ENCODE results near the gene UPK1B. TPM values are rescaled to one million over a fixed set of nuclear protein-coding genes. Genes with fewer than 3 reads are reported as not detected.

The UPK1B gene
- total and polyA plus RNA-seq, 3 donors from 2014 or later: 0.50 to 2.2 (median 0.79) TPM

DNA sequence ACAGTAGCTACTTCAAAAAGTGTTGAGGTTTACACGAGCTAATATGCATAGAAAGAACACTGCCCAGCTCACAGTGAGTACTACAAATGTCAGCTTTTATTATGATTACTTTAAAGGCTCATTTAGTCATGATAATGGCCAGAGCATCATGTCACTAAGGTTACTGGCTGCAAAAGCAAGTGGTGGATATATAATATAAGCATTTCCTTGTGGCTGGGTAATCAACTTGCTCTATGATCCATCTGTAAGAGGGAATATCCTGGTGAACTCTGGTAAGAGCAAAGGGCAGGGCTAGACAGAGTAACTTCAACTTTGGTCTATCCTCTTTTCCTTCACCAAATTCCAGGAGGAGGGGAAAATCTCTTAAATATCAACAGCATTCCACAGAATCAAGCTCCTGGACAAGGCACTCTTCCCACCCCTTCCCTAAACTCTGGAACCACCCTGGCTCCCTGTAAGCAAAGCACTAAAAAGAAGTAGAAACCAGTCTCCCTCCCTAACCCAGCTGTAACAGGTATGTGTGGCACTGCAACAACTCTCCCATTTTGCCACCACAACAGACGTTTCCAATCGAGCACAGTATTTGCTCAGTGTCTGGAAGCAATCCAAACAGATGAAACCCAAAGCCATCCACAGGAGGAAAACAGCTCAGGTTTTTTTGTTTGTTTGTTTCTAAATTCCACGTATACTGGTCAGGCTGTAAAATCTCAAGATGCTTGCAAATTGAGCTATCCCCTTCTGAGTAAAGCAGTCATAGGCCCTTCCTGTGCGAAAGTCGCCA, 53.9 kb downstream of the UPK1B start:
- Histone ChIP-seq H3K4me1 (no peaks in the 10 kb centered on the region), H3K36me3 (ENCODE audit: low read depth, missing control alignments) (no peaks in the 10 kb centered on the region), H3K27me3 (no peaks in the 10 kb centered on the region), H3K9me3 (no peaks in the 10 kb centered on the region), H3K4me3 (no peak overlapping the region), H3K27ac (no peak overlapping the region)
- WGBS, 2 donors: 74 to 77% methylated on average over 6 of the region's 6 CpGs
- intact Hi-C loops (cut with DNase I; ENCODE audit: low total_unique reads): no loop called here
- DNase-seq: no peak
- TF ChIP-seq, protein P1, sequence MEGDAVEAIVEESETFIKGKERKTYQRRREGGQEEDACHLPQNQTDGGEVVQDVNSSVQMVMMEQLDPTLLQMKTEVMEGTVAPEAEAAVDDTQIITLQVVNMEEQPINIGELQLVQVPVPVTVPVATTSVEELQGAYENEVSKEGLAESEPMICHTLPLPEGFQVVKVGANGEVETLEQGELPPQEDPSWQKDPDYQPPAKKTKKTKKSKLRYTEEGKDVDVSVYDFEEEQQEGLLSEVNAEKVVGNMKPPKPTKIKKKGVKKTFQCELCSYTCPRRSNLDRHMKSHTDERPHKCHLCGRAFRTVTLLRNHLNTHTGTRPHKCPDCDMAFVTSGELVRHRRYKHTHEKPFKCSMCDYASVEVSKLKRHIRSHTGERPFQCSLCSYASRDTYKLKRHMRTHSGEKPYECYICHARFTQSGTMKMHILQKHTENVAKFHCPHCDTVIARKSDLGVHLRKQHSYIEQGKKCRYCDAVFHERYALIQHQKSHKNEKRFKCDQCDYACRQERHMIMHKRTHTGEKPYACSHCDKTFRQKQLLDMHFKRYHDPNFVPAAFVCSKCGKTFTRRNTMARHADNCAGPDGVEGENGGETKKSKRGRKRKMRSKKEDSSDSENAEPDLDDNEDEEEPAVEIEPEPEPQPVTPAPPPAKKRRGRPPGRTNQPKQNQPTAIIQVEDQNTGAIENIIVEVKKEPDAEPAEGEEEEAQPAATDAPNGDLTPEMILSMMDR (IDR thresholded peaks at IDR 0.05): no peak
- TF ChIP-seq POLR2A (IDR thresholded peaks at IDR 0.05): no peak

DNA sequence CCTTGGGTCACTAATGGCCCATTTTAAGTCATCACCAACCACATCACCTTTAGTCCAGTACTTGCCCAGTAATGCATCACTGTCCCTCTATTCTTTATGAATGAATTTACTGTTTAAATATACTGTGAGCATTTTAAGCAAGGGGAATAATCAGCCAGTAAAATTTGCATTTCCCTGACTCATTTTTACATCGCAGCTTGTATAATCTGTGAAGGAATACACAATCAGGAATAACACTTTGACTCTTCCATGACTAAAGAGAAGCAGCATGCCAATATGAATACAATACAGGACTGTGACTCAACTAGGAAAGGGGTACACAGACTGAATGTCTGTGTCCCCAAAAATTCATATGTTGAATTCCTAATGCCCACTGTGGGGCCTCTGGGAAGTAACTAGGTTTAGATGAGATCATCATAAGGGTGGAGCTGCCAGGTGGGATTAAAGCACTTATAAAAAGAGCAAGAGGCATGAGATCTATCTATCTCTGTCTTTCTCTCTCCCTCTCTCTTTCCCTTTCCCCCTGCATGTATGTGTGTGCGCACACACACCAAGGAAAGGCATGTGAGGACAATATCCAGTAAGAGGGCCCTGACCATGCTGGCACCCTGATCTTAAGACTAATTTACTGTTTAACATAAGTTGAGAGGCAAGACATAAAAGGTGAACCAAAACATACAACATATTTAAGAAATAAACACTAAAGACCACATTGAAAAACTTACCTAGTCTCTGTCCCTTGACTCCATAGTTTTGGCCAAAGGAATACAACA, 55.2 kb downstream of the UPK1B start:
- H3K9me3 ChIP-seq: no peaks in the 10 kb centered on the region
- intact Hi-C loops (cut with DNase I; ENCODE audit: low total_unique reads): no loop called here
- no peak overlapping the region for H3K27ac ChIP-seq
- H3K4me1 ChIP-seq: no peaks in the 10 kb centered on the region
- H3K27me3 ChIP-seq: no peaks in the 10 kb centered on the region
- no peak for DNase-seq
- no peaks in the 10 kb centered on the region for H3K36me3 ChIP-seq (ENCODE audit: low read depth, missing control alignments)
- no peak overlapping the region for H3K4me3 ChIP-seq
- TF ChIP-seq, protein P1 (IDR thresholded peaks at IDR 0.05): no peak
- no peak for TF ChIP-seq POLR2A (IDR thresholded peaks at IDR 0.05)
- 99 to 100% methylated on average over 2 of the region's 2 CpGs for WGBS, 2 donors

DNA sequence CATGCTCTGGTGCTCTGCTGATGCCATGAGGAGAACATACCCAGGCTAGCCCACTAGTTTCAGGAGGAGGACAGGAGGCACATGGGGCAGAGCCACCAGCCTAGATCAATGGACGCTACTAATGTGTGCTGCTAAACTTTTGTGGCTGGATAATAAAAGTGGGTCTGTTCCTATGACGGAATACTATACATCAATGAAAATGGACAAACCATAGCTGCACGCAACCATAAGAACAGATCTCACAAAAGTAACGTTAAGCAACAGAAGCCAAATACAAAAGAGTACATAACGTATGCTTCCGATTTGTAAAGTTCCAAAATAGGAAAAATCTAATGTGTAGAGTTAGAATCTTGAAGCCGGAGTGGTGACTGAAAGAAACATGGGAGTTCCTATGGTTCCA, 55.8 kb downstream of the UPK1B start:
- Histone ChIP-seq H3K4me1 (no peaks in the 10 kb centered on the region), H3K36me3 (ENCODE audit: low read depth, missing control alignments) (no peaks in the 10 kb centered on the region), H3K27me3 (no peaks in the 10 kb centered on the region), H3K27ac (no peak overlapping the region), H3K9me3 (no peaks in the 10 kb centered on the region), H3K4me3 (no peak overlapping the region)
- no peak for DNase-seq
- WGBS, 2 donors: 86 to 95% methylated on average over 7 of the region's 7 CpGs
- intact Hi-C loops (cut with DNase I; ENCODE audit: low total_unique reads): no loop called here
- no peak for TF ChIP-seq POLR2A (IDR thresholded peaks at IDR 0.05)
- TF ChIP-seq, protein P1 (IDR thresholded peaks at IDR 0.05): no peak

DNA sequence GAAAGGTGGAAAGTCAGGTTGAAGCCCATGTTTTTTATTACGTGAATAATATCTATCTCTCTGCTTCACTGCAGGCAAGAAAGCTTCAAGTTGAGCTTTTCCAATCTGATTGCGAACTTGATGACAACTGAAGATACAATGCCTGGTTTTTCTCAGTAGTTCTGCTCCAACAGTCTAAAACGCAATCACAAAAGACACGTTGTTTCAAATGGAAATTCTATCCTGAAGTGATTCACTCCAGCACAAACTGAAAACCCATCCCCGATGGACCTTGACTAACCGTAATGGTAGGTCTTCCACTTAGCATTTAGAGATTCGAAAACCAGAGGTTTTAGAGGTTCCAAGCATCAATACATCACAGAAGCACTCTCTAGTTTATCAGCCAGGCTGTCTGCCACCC, 56.7 kb downstream of the UPK1B start:
- Histone ChIP-seq H3K27me3 (no peaks in the 10 kb centered on the region), H3K27ac (no peak overlapping the region), H3K4me1 (no peaks in the 10 kb centered on the region), H3K4me3 (no peak overlapping the region), H3K9me3 (no peaks in the 10 kb centered on the region), H3K36me3 (ENCODE audit: low read depth, missing control alignments) (no peaks in the 10 kb centered on the region)
- no peak for DNase-seq
- intact Hi-C loops (cut with DNase I; ENCODE audit: low total_unique reads): no loop called here
- TF ChIP-seq, protein P1 (IDR thresholded peaks at IDR 0.05): no peak
- TF ChIP-seq POLR2A (IDR thresholded peaks at IDR 0.05): no peak
- WGBS, 2 donors: 91% methylated on average over 7 of the region's 7 CpGs

Measured in testis (tissue), 3 donors.